Panc1 (cell line): Measurements from ENCODE around the gene FAM78A. TPM values are rescaled to one million over a fixed set of nuclear protein-coding genes. Genes with fewer than 3 reads are reported as not detected.
A peak's percentile ranks its signal among the peaks of the same experiment; 100 is the strongest.

Source experiments
- ATAC-seq: fragments of 200-7000 bp; cut with Tn5 transposase; 2 replicates; pipeline ENCODE4 v1.9.1; 2020; ENCODE audit warnings: mild to moderate bottlenecking, moderate library complexity
- Bru-seq: library from RNA; stranded (reverse); fragments of 400-500 nt; gene quantifications from one replicate; lab custom pipeline; 2021; lab: Mats Ljungman, UMichigan
- BruChase-seq, 2 experiments: library from RNA; stranded (reverse); fragments of 400-500 nt; gene quantifications; one replicate each; lab custom pipeline; 2021; lab: Mats Ljungman, UMichigan
- BruUV-seq: library from RNA; stranded (reverse); fragments of 400-500 nt; replicated peaks from 2 replicates; lab custom pipeline; 2021; lab: Mats Ljungman, UMichigan
- CTCF ChIA-PET: fragments of 300-600 bp; sonication (Branson Sonifier 250); formaldehyde crosslinking; loops from one replicate; lab custom pipeline; 2022; ENCODE audit warnings: antibody characterized with exemption; lab: Charles Lee
- POLR2A ChIA-PET: fragments of 300-600 bp; sonication (Branson Sonifier 250); formaldehyde crosslinking; loops from one replicate; lab custom pipeline; 2022; ENCODE audit warnings: antibody characterized with exemption; lab: Charles Lee
- DNase-seq: peaks from one replicate; pipeline ENCODE4 v3.0.0-alpha.2; 2010; ENCODE audit warnings: low read depth, low spot score
- H3K27ac ChIP-seq: 2 replicates; pipeline ENCODE4 v1.5.1; 2011; ENCODE audit warnings: mild to moderate bottlenecking, low read length, inconsistent platforms
- H3K27me3 ChIP-seq: fragments of 200-500 bp; sonication (Bioruptor generic); 2 replicates; pipeline ENCODE4 v1.6.0; 2014; ENCODE audit warnings: low read length, inconsistent platforms; ENCODE audit not compliant: control insufficient read depth, insufficient read depth
- H3K36me3 ChIP-seq: fragments of 200-500 bp; sonication (Bioruptor generic); 2 replicates; pipeline ENCODE4 v1.5.1; 2014; ENCODE audit warnings: inconsistent platforms, mild to moderate bottlenecking, low read length, moderate library complexity; ENCODE audit not compliant: control insufficient read depth, insufficient read depth
- H3K4me1 ChIP-seq: 2 replicates; pipeline ENCODE4 v1.5.1; 2011; ENCODE audit warnings: inconsistent platforms, mild to moderate bottlenecking, low read length, moderate library complexity; ENCODE audit not compliant: control insufficient read depth, insufficient read depth
- H3K4me3 ChIP-seq, 2 experiments: 2 replicates each; pipeline ENCODE4 v1.5.1; 2011 to 2012; ENCODE audit warnings: low read depth in 2 of 2, low read length in 2 of 2, mild to moderate bottlenecking in 2 of 2, inconsistent platforms in 1 of 2, moderate library complexity in 1 of 2
- H3K9me3 ChIP-seq: fragments of 200-500 bp; sonication (Bioruptor generic); 2 replicates; pipeline ENCODE4 v1.5.1; 2014; ENCODE audit warnings: low read depth, mild to moderate bottlenecking, inconsistent platforms, low read length, moderate library complexity; ENCODE audit not compliant: control insufficient read depth, insufficient read depth
- CTCF ChIP-seq: fragments of 450-650 bp; IDR thresholded peaks from 2 replicates; pipeline ENCODE4 v1.5.1; 2017; ENCODE audit warnings: mild to moderate bottlenecking
- POLR2AphosphoS5 ChIP-seq: IDR thresholded peaks from 2 replicates; pipeline ENCODE4 v1.6.1; 2012; ENCODE audit warnings: mild to moderate bottlenecking, low read depth, low read length, moderate library complexity
- REST ChIP-seq, 2 experiments: IDR thresholded peaks; 2 replicates each; pipeline ENCODE4 v1.6.1; 2011 to 2012; ENCODE audit warnings: low read depth in 2 of 2, control low read depth in 1 of 2, low read length in 1 of 2, mild to moderate bottlenecking in 1 of 2, moderate library complexity in 1 of 2; ENCODE audit not compliant: insufficient read depth in 1 of 2
- SIN3A ChIP-seq: IDR thresholded peaks from 2 replicates; pipeline ENCODE4 v1.6.1; 2012; ENCODE audit warnings: low read depth, mild to moderate bottlenecking, low read length, moderate library complexity, borderline replicate concordance; ENCODE audit not compliant: insufficient read depth
- TCF7L2 ChIP-seq: IDR thresholded peaks from 2 replicates; pipeline ENCODE4 v1.6.1; 2011; ENCODE audit warnings: mild to moderate bottlenecking, low read depth, low read length, inconsistent platforms
- in situ Hi-C: cut with HindIII; loops from 2 replicates; pipeline ENCODE4 v1.10.0; 2016; ENCODE audit warnings: low sequenced_read_pairs, low pct_unique_long_range_greater_than_20kb
- intact Hi-C: fragments of 100-400 bp; cut with micrococcal nuclease; formaldehyde crosslinking; loops from one replicate; pipeline ENCODE4 v1.10.0; 2022; ENCODE audit not compliant: unreplicated experiment
- long read RNA-seq: library from polyadenylated mRNA; unstranded; transcript quantifications from one replicate; pipeline ENCODE4 v2.0.0, GENCODE V29; 2021; ENCODE audit not compliant: unreplicated experiment
- polyA plus RNA-seq: library from polyadenylated mRNA; unstranded; fragments of >200 nt; gene quantifications from one replicate; pipeline ENCODE4 v1.2.1, GENCODE V29; 2012; ENCODE audit warnings: missing spikeins; ENCODE audit not compliant: insufficient read length
- total RNA-seq: library from RNA; stranded (reverse); gene quantifications from one replicate; pipeline ENCODE4 v1.2.1, GENCODE V29; 2021; ENCODE audit not compliant: unreplicated experiment

The FAM78A gene
- 0.59 TPM for total RNA-seq
- 0.98 TPM for polyA plus RNA-seq
- Bru-seq, nascent RNA, result percentile 15 among the genes with signal in this experiment
- percentile 28 among the genes with signal in this experiment for BruChase-seq, experiment 1, labeled RNA remaining after a 2-hour chase
- BruChase-seq, experiment 2, labeled RNA remaining after a 6-hour chase, result percentile 28 among the genes with signal in this experiment
- long read RNA-seq, result 0 reads

- H3K4me1 ChIP-seq, result no peaks in the 10 kb centered on the region
- in situ Hi-C loops, result no loop called here
- peak within 1 kb of the TSS; percentile 27 to 34; a peak in 3 of 4 replicates for H3K4me3 ChIP-seq
- H3K27ac ChIP-seq, result no peak within 1 kb of the TSS
- POLR2A ChIA-PET, result no interaction called here
- no peaks in the 10 kb centered on the region for H3K27me3 ChIP-seq
- no peaks in the 10 kb centered on the region for H3K36me3 ChIP-seq
- TF ChIP-seq SIN3A, result no peak
- no peak for TF ChIP-seq POLR2AphosphoS5
- TF ChIP-seq REST (IDR thresholded peaks at IDR 0.05; ENCODE audit: insufficient read depth in 1 of 2, low read depth in 2 of 2, low read length in 1 of 2), result no peak
- TF ChIP-seq TCF7L2, result no peak
- TF ChIP-seq CTCF, result no peak
- no TSS peak for BruUV-seq
- no peak for DNase-seq
- CTCF ChIA-PET, result interaction anchor here (0.6 kb wide), 1 partner anchor 165 kb away, joined by 4 read pairs; no protein-coding TSS in a partner anchor
- ATAC-seq, result peak; percentile 31
- intact Hi-C loops, result no loop called here
- H3K9me3 ChIP-seq, result no peaks in the 10 kb centered on the region
Measured at GRCh38 chr9:131276094-131276888, at the start of gene FAM78A. TSS of gene FAM78A (minus strand) at chr9:131276510. CDS start at chr9:131276179, 331 bp downstream.

GRCh38 chr9:131324736-131325679 lies 48.7 kb upstream of the FAM78A start:
- in situ Hi-C loops, result no loop called here
- Histone ChIP-seq H3K36me3 (no peaks in the 10 kb centered on the region), H3K4me3 (no peak overlapping the region), H3K27me3 (no peaks in the 10 kb centered on the region), H3K9me3 (no peaks in the 10 kb centered on the region), H3K27ac (no peak overlapping the region), H3K4me1 (no peaks in the 10 kb centered on the region)
- DNase-seq (no peak), ATAC-seq (no peak)
- ChIA-PET CTCF (no interaction called here), POLR2A (no interaction called here)
- BruUV-seq, result no TSS peak
- intact Hi-C loops, result no loop called here
- TF ChIP-seq SIN3A (no peak), TCF7L2 (no peak), REST (IDR thresholded peaks at IDR 0.05; ENCODE audit: insufficient read depth in 1 of 2, low read depth in 2 of 2, low read length in 1 of 2) (no peak)
